NAMALWA (cell line): ENCODE data around the gene PPBP.
"Not testable (repeated sequence)": the region's sequence is repeated elsewhere in the genome, so short reads cannot be mapped to it uniquely, and the experiment has no call there.

Experiments used
- DNase-seq: peaks from one replicate; pipeline ENCODE4 v3.0.0-alpha.2; 2015; ENCODE audit warnings: low spot score

The PPBP gene

DNA sequence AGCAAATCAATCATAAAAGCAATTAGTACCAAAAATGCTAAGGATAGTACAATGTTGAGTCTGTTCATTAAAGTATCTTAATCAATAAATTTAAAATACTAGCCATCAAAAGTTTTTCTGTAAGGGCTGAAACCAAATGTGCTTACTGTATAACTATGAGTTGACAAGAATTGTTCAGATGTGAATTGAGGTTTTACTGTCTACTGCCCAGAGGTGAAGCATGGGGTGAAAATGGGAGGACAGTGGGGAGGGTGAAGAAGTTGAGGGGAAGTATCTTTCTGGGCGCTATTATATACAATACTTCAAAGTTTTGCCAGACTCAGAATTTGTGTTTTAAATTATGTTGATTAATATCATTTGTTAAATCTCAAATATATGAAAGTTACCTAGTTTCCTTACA lies 4.1 kb upstream of the PPBP start:
- DNase-seq, result no peak

GRCh38 chr4:73991742-73992000 lies 3.7 kb upstream of the PPBP start:
- no peak for DNase-seq

- DNase-seq, result no peak
Measured at GRCh38 chr4:73990988-73991741, 3.2 kb upstream of the PPBP start.

- no peak for DNase-seq
Measured at GRCh38 chr4:73989928-73990327, 1.9 kb upstream of the PPBP start.

DNA sequence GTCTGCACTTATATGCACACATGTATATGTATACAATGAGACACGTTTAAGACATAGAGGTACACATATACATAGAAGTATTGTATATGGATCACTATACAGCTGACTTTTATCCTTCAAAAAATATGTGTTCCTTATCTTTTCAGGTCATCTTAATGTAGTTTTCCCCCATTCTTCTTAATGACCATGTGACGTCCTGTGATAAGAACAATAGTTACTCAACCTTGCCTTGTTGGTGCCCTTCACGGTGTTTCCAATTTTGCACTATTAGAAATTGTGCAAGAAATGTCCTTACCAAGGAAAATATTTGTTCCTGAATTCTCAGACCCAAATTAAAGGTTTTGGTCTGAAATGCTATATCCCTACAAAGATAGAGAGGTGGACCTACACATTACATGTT lies 1.0 kb upstream of the PPBP start:
- no peak for DNase-seq

DNA sequence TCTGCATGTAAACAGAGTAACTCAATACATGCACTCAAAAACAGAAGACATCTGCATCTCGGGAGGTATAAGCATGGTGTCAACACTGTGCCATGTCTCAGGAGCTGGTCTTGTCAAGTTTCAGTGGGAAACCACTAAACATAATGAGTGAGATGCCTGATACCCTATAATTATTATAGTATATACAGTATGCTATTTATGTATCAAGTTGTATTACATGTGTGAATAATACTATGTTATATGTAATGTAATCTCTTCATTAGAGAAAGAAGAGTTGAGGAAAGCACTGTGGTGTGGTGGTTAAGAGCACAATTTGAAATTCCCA lies 2.5 kb downstream of the PPBP start:
- no peak for DNase-seq

DNA sequence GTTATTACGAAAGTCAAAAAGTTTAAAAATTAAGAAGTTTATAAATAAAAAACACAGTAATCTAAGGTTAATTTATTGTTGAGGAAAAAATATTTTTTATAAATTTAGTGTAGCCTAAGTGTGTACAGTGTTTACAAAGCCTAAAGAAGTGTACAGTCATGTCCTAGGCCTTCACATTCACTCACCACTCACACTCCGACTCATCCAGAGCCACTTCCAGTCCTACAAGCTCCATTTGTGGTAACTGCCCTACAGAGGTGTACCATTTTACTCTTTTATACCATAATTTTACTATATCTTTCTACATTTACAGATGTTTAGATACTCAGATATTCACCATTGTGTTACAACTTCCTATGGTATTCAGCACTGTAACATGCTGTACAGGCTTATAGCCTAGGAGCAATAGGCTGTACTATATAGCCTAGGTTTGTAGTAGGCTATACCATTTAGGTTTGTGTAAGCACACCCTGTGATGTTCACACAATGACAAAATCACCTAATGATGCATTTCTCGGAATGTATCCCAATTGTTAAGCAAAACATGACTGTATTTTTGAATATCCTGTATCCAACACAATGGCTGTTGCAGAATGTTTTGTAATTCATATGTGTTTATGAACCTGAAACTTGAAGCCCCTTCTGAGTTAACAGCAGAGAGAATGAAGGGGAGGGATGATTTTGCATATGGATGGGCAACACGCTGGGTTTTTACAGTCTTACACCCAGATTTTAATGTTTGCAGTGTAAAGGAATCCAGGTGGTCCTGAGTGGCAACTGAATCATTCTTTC lies 3.1 kb downstream of the PPBP start:
- no peak for DNase-seq

GRCh38 chr4:73981175-73981574 lies 6.8 kb downstream of the PPBP start:
- not testable (repeated sequence) for DNase-seq

DNA sequence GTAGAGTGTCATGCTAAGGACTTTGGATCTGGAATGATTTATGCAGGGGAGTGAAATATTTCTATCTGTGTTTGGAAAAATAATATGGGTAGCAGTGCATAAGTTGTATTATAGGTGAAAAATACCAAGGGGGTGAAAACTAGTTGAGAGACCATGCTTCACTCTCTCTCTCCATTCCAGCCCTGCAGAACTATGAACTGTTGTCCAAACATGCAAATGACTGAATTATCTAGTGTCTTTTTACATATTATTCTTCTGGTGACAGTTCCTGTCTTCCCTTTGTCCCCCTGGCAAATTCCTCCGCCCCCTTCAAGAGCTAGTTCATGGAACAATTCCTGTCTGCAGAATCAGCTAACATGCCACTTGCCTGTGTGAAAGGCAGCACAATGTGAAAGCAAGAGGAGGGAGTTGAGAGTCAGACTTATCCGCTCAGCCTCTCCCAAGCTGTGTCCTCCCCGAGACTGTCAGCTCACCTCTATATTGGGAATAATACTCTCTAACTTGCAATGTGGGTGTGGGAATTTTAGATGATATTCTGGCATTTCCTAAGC lies 8.5 kb downstream of the PPBP start:
- no peak for DNase-seq

DNA sequence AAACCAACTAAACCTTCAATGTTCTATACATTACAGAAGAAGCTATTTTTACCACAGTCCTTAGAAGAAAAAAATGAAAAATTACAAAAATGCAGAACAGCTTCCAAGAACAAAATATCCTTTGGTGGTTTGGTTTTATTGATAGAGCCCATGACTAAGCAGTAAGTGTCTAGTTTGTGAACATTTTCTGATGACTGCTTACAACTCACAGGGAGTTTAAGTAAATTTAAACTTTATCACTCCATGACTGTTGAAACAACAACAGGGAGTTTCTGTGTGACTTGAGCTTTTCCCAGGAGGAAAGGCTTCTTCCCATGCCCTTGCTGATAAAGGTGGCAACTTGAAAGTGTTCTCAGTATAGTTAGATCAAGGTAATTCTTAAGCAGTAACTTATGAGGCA lies 9.1 kb downstream of the PPBP start:
- no peak for DNase-seq

GRCh38 chr4:73976716-73977115 lies 11.3 kb downstream of the PPBP start:
- DNase-seq, result no peak

DNA sequence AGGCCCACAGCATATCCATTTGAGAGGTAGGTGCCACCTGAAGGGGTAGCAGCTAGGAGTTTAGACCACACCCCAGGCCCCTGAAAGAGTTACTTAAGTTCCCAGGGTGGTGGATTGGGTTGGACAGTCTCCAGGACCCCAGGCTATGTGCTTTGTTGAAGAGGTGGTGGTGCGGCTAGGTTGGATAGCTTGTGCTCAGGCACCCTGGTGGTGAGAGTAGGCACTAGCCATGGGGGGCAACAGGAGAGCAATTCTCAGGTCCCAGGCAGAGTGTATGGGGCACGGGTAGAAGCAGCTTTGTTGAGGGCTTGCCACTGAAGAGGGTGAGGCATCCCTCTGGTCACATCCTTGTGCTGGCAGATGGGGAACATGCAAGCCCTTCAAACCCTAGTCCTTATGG lies 11.8 kb downstream of the PPBP start:
- no peak for DNase-seq

GRCh38 chr4:73974352-73974751 lies 13.6 kb downstream of the PPBP start:
- DNase-seq, result no peak

- DNase-seq, result no peak
Measured at GRCh38 chr4:73970945-73971344, 17.0 kb downstream of the PPBP start.

DNA sequence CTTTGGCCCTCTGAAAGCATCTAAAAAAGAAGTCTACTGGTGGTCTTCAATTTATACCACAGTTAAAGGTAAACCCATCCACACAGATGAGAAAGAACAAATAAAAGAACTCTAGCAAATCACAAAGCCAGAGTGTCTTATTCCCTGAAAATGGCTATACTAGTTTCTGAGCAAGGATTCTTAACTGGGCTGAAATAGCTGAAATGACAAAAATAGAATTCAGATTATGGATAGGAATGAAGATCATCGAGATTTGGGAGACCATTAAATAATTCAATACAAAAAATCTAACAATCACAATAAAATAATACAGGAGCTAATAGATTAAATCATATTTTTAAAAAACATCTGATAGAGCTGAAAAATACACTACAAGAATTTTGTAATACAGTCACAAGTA lies 18.0 kb downstream of the PPBP start:
- DNase-seq, result no peak

- DNase-seq, result no peak
Measured at GRCh38 chr4:73967866-73968265, 20.1 kb downstream of the PPBP start.

DNA sequence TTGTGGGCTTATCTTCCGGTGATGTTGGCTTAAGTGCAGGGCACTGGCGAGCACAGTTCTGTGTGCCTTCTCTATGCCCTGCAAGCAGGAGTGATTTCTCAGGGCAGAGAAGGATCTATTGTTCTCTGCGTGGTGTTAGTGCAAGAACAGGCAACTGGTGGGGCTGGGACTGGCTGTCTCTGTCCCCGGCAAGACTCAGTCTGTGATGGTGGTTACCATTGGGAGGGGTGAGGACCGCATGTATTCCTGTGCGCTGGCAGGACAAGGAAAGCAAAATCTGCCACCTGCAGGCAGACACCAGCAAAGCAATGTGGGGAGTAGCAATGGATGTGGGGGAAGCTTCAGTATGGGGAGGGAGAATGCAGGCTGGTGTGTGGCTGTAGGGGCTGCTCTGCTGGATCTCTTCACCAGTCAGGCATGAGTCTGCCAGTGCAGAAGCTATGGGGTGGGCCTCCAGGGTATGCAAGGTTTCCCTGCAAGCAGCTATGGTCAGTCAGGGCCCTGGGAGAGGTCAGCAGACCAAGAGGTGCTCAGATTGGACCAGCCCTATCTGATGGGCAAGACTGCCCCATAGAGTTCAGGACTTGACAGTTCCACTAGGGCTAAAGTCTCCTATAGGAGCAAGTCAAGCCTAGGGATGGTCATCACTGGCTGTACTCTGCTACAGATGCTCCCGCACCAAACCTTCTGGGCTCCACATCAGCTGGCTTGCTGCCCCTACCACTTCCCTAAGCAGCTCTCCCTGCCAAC lies 23.0 kb downstream of the PPBP start:
- DNase-seq, result peak; percentile 44

- no peak for DNase-seq
Measured at GRCh38 chr4:73962724-73963123, 25.3 kb downstream of the PPBP start.

DNA sequence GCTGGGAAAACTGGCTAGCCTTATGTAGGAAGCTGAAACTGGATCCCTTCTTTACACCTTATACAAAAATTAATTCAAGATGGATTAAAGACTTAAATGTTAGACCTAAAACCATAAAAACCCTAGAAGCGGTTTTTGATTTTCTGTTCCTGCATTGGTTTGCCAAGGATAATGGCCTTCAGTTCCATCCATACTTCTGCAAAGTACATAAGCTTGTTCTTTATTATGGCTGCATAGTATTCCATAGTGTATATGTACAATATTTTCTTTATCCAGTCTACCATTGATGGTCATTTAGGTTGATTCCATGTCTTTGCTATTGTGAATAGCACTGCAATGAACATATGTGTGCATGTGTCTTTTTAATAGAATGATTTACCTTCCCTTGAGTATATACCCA lies 28.9 kb downstream of the PPBP start:
- not testable (repeated sequence) for DNase-seq

DNA sequence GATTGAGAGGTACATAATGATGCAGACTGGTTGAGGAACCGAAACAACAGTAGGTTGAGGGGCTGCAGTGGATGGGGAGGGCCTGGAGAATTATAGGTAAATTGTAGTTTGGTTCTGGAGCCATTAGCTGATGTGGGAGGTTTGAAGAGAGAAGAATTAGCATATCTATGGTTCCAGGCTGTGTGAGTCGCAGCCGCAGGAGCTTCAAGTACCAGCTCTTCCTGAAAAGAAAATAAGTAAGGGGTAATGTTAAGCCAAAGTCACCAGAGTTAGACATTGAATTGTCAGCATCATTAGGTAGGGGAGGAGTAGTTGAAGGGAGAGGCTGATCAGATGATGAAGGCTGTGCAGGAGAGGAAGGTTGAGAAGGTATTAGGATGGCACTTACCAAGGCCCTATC lies 35.6 kb downstream of the PPBP start:
- no peak for DNase-seq

DNA sequence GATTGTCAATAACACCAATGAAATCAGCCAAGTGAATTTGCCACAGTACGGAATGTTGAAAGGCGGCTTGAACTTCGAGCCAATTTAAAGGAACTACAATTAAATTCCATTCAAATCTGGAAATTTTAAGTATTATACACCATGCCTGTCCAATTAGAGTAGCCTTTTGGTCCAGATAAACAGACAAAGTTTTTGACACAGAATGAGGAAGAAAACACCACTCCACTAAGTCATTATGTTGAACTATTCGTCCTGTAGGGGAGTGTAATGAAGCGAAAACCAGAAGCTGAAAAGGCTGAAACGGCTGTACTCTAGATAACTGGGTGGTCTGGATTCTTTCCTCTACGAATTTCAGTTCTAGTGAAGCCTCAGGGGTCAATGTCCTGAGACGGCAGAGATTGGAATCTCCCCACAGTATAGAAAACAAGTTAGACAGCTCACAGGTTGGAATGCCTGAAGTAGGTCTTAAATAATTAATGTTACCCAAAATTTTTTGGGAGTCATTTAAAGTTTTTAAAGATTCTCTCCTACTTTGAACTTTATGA lies 37.5 kb downstream of the PPBP start:
- DNase-seq, result not testable (repeated sequence)

GRCh38 chr4:73948990-73949706 lies 38.8 kb downstream of the PPBP start:
- DNase-seq, result no peak
